LNCAP (cell line): ENCODE measurements around the gene TERT.

Experiments
- TF ChIP-seq, protein P1 (sequence below): fragments of 450-650 bp; IDR thresholded peaks from 2 replicates; pipeline ENCODE4 v1.5.1; 2017; ENCODE audit warnings: mild to moderate bottlenecking

Gene TERT

DNA sequence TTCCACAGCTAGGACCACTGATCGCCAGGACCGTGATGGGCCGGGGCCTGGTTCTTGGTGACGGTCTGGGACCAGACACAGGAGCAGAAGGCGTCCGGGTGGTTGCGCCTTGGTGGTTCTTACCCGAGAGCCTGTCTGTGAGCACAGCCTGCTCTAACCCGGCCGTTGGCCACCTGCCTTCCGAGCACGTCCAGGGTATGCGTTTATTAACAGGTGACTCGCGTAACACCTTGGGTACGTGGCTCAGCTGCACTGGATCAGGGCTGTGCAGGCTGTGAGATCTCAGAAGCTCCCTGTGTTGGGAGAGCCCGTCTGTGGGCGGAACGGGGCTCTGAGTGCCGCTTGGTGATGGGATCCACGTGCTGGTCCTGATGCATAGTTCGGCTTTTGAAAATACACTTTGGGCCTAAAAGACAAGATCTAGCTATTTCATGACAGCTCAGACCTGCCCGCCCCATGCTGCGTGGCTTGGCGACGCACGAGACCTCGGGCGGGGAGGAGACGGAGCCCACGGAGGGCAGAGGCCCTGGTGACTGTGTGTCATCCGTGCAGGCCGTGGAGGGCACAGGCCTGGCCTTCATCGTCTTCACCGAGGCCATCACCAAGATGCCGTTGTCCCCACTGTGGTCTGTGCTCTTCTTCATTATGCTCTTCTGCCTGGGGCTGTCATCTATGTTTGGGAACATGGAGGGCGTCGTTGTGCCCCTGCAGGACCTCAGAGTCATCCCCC lies 76.4 kb downstream of the TERT start:
- TF ChIP-seq, protein P1, sequence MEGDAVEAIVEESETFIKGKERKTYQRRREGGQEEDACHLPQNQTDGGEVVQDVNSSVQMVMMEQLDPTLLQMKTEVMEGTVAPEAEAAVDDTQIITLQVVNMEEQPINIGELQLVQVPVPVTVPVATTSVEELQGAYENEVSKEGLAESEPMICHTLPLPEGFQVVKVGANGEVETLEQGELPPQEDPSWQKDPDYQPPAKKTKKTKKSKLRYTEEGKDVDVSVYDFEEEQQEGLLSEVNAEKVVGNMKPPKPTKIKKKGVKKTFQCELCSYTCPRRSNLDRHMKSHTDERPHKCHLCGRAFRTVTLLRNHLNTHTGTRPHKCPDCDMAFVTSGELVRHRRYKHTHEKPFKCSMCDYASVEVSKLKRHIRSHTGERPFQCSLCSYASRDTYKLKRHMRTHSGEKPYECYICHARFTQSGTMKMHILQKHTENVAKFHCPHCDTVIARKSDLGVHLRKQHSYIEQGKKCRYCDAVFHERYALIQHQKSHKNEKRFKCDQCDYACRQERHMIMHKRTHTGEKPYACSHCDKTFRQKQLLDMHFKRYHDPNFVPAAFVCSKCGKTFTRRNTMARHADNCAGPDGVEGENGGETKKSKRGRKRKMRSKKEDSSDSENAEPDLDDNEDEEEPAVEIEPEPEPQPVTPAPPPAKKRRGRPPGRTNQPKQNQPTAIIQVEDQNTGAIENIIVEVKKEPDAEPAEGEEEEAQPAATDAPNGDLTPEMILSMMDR = no peak

DNA sequence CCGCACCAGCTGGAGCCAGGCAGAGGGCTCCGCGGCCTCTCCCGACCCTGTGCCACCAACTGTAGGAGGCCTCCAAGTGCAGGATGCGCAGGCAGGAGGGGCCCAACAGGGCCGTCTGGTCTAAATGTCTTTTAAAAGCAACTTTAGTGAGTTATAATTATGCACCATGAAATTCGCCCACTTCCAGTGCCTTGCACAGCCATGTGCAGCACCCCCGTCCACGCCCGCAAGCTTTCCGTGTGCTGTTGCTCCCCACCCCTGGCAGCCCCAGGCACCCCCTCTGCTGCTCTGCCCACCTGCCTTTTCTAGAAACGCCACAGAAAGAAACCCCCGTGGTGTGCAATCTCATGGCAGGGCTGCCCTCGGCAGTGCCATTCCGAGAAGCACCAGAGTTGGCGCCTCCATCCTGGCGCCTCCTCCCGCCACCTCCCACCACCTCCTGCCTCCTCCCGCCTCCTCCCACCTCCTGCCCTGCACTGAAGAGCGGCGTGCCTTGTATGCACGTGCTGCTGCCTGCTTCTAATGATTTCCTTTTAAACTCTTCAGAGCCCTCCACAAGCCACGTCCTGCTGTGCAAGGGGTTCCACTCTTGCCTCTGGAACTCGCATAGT lies 77.2 kb downstream of the TERT start:
- TF ChIP-seq, protein P1 = no peak

DNA sequence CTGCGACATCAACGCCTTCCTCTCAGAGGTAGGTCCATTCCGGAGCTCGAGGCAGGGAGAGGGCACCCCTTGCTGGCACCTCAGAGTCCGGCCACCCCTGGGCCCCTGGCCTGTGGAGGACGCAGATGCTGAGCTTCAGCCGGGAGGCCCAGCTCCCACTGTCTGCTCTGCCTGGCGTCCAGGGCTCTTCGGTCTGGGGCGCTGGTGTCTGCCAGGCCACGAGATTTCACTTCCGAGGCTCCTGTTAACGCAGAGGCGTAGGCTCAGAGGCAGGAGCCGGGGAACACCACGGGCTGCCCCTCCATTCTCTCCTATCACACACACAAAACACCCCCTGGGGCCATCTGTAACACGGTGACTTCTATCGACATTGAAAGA lies 78.0 kb downstream of the TERT start:
- TF ChIP-seq, protein P1 = no peak

DNA sequence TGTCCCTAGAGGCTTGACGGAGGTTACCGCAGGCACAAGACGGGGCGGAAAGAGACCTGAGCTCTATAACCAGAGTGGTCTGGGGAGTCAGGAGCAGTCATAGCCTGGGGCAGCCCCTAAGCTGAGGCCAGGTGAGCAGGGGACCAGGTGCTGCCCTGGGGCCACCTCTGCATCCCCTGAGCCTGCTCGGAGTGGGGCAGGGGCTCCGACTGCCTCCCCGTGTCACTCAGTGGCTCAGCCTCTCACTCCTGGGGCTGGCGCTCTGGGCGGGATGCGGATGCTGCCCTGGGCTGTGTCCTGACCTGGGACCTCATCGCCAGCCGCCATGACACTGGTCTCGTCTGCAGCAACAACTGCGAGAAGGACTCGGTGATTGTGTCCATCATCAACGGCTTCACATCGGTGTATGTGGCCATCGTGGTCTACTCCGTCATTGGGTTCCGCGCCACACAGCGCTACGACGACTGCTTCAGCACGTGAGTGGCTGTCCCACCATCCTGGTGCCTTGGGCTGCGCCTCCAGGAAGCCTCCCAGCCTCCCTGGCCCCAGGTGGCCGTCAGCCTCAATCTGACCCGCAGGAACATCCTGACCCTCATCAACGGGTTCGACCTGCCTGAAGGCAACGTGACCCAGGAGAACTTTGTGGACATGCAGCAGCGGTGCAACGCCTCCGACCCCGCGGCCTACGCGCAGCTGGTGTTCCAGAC lies 78.5 kb downstream of the TERT start:
- TF ChIP-seq, protein P1 = no peak

DNA sequence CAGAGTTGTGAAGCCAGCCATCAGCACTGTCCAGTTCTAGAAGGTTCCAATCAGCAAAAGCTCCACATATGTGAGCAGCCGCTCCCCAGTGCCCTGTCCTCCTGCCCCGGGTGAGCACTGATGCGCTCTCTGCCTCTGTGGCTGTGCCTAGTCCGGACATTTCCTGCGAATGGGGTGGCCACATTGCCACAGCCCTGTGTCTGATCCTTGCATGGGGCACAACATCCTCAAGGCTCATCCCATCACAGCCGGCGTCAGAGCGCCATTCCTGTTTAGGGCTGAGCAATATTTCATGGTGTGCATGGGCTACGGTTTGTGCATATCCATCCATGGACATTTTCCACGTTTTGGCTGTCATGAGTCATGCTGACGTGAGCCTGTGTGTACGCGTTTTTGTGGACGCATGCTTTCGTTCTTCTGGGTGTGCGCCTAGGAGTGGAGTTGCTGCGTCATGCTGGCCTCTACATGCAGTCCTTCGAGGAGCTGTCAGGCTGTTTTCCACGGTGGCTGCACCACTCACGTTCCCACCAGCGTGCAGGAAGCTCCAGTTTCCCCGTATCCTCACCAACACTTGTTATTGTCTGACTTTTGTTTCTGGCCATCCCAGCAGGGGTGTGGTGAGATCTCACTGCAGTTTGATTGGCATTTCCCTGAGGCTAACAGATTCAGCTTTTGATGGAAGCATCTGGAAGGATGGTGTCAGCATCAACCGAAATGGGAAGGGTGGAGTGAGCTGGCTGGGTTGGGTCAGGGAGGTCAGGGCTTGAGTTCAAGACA lies 79.4 kb downstream of the TERT start:
- TF ChIP-seq, protein P1 = no peak

DNA sequence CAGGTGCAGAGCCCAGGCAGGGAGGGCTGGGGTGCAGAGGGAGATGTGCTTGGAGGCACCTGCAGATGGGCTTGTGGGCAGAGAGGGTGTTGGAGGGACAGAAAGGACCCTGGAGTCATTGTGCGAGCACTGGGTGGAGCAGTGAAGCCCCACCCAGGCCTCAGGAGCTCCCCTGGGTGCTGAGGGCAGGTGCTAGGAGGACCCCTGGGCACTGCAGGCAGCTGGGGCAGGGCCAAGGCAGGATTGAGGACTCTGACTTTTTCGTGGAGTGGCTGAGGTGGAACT lies 80.0 kb downstream of the TERT start:
- TF ChIP-seq, protein P1 = no peak

DNA sequence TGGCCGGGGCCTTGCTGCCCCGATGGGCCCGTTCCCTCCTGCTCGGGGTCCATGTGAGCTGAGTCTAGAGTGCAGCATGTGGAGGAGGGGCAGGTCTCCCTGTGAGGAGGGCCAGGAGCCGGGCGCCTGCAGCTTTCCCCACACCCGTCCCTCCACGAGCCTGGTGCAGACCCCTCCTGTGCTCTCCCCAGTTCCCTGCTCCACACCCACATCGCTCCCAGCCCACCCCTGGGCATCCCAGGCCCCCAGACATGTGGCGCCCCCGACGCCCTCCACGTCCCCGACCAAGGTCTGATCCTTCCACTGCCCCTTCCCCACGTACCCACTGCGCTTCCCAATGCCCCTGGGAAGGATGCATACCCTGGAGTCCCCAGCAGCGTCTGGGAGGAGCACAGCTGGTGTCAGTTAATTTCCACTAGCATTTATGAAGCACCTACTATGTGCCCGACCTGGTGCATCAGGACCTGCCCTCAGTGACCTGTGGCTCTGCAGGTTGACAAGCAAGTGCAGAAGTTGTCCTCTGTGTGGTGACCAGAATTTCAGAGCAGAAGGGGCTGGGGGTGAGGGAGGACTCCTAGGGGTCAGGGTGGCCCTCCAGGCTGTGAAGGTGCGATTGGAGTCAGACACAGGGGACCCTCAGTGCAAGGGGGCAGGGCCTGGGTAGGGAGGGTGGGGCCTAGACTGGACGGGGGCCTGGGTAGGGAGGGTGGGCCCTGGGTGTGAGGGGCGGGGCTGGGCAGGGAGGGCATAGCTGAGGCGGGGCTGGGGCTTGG lies 80.5 kb downstream of the TERT start:
- TF ChIP-seq, protein P1 = no peak
